ENCODE measurements around the gene PPP1R3G.
"Not testable (repeated sequence)": the region's sequence is repeated elsewhere in the genome, so short reads cannot be mapped to it uniquely, and the experiment has no call there.

Gene PPP1R3G

GRCh38 chr6:5055118-5055517 lies 30.0 kb upstream of the PPP1R3G start:
- CTCF ChIA-PET = interaction anchor here (0.8 to 3.5 kb wide), 2 partner anchors 14 to 158 kb away, joined by 4 to 11 read pairs; no protein-coding TSS in a partner anchor
- POLR2A ChIA-PET = no interaction called here
- no peak for TF ChIP-seq CTCF (IDR thresholded peaks at IDR 0.05; ENCODE audit: insufficient read depth, low read length, missing control alignments)
- no peak for DNase-seq (ENCODE audit: low read depth, low spot score)
- no peak overlapping the region for H3K4me3 ChIP-seq (ENCODE audit: low read depth, low read length)

- DNase-seq (ENCODE audit: low read depth, low spot score) = no peak
- TF ChIP-seq CTCF (IDR thresholded peaks at IDR 0.05; ENCODE audit: insufficient read depth, low read length, missing control alignments) = no peak
- POLR2A ChIA-PET = no interaction called here
- no peak overlapping the region for H3K4me3 ChIP-seq (ENCODE audit: low read depth, low read length)
- CTCF ChIA-PET = interaction anchor here (0.6 to 3.5 kb wide), 15 partner anchors 7 to 577 kb away, joined by 3 to 18 read pairs (median 9); no protein-coding TSS in a partner anchor
Observed at GRCh38 chr6:5058254-5058653, 26.9 kb upstream of the PPP1R3G start.

GRCh38 chr6:5059036-5059896 lies 25.9 kb upstream of the PPP1R3G start:
- H3K4me3 ChIP-seq (ENCODE audit: low read depth, low read length) = no peak overlapping the region
- no peak for DNase-seq (ENCODE audit: low read depth, low spot score)
- ChIA-PET POLR2A (no interaction called here), CTCF (no interaction called here)
- no peak for TF ChIP-seq CTCF (IDR thresholded peaks at IDR 0.05; ENCODE audit: insufficient read depth, low read length, missing control alignments)

- POLR2A ChIA-PET = not testable (repeated sequence)
Observed at GRCh38 chr6:5060439-5060838, 24.7 kb upstream of the PPP1R3G start.

GRCh38 chr6:5061152-5061551 lies 24.0 kb upstream of the PPP1R3G start:
- DNase-seq (ENCODE audit: low read depth, low spot score) = no peak
- CTCF ChIA-PET = no interaction called here
- no peak overlapping the region for H3K4me3 ChIP-seq (ENCODE audit: low read depth, low read length)
- POLR2A ChIA-PET = no interaction called here
- TF ChIP-seq CTCF (IDR thresholded peaks at IDR 0.05; ENCODE audit: insufficient read depth, low read length, missing control alignments) = no peak

More at GRCh38 chr6:5060439-5060838, 24.7 kb upstream of the PPP1R3G start:
- H3K4me3 ChIP-seq (ENCODE audit: low read depth, low read length); CTCF ChIA-PET; DNase-seq (ENCODE audit: low read depth, low spot score): not testable (repeated sequence)

- no peak overlapping the region for H3K4me3 ChIP-seq (ENCODE audit: low read depth, low read length)
- TF ChIP-seq CTCF (IDR thresholded peaks at IDR 0.05; ENCODE audit: insufficient read depth, low read length, missing control alignments) = no peak
- DNase-seq (ENCODE audit: low read depth, low spot score) = no peak
- ChIA-PET CTCF (interaction anchor here (2.6 kb wide), 1 partner anchor 14 kb away, joined by 7 read pairs; no protein-coding TSS in a partner anchor), POLR2A (no interaction called here)
Observed at GRCh38 chr6:5063617-5064016, 21.5 kb upstream of the PPP1R3G start.
